H1 (cell line): ENCODE measurements around the gene AIG1. TPM values are rescaled to one million over a fixed set of nuclear protein-coding genes. Genes with fewer than 3 reads are reported as not detected.
"Not testable (repeated sequence)": the region's sequence is repeated elsewhere in the genome, so short reads cannot be mapped to it uniquely, and the experiment has no call there.

Experiments
- CTCF ChIA-PET: fragments of 300-600 bp; sonication (Branson Sonifier 250); formaldehyde crosslinking; loops from one replicate; lab custom pipeline; 2021; ENCODE audit not compliant: partially characterized antibody; lab: Charles Lee
- POLR2A ChIA-PET: fragments of 300-600 bp; sonication (Branson Sonifier 250); formaldehyde crosslinking; loops from one replicate; lab custom pipeline; 2021; ENCODE audit warnings: inconsistent platforms; ENCODE audit not compliant: partially characterized antibody; lab: Charles Lee
- DNase-seq, 2 experiments: peaks; one replicate each; pipeline versions ENCODE4 v3.0.0 to v3.0.0-alpha.2; 2010 to 2022; ENCODE audit warnings: low spot score in 2 of 2, low read depth in 1 of 2, mixed read lengths in 1 of 2
- FAIRE-seq: peaks from 2 replicates; lab custom pipeline; 2011; peaks lifted over from hg19 to GRCh38; lab: Jason Lieb, UNC
- H2AFZ ChIP-seq: 2 replicates; pipeline ENCODE4 v1.8.1; 2012; ENCODE audit warnings: low read length, inconsistent platforms
- H2AK5ac ChIP-seq: 2 replicates; pipeline ENCODE4 v1.6.1; 2013; ENCODE audit warnings: low read depth, low read length
- H2BK120ac ChIP-seq: replicated peaks from 2 replicates; pipeline ENCODE3; 2013; ENCODE audit warnings: low read depth, low read length, inconsistent platforms
- H2BK12ac ChIP-seq: 2 replicates; pipeline ENCODE4 v1.6.1; 2013; ENCODE audit warnings: low read depth, low read length
- H2BK15ac ChIP-seq: 2 replicates; pipeline ENCODE4 v1.6.1; 2013; ENCODE audit warnings: low read length
- H2BK20ac ChIP-seq: 2 replicates; pipeline ENCODE4 v1.6.1; 2013; ENCODE audit warnings: low read length
- H2BK5ac ChIP-seq: 2 replicates; pipeline ENCODE4 v1.6.1; 2013; ENCODE audit warnings: low read depth, low read length
- H3K14ac ChIP-seq: 2 replicates; pipeline ENCODE4 v1.6.1; 2013; ENCODE audit warnings: inconsistent platforms; ENCODE audit not compliant: insufficient read length
- H3K18ac ChIP-seq: 2 replicates; pipeline ENCODE4 v1.6.1; 2013; ENCODE audit warnings: low read length; ENCODE audit errors: extremely low read depth
- H3K23ac ChIP-seq: 2 replicates; pipeline ENCODE4 v1.6.1; 2013; ENCODE audit warnings: inconsistent platforms; ENCODE audit not compliant: insufficient read length
- H3K23me2 ChIP-seq: 2 replicates; pipeline ENCODE4 v1.6.1; 2013; ENCODE audit warnings: low read depth, low read length
- H3K27ac ChIP-seq: 2 replicates; pipeline ENCODE4 v1.6.1; 2011; ENCODE audit warnings: low read depth, low read length, inconsistent platforms
- H3K27me3 ChIP-seq, 4 experiments: replicated peaks in 1 of 4; 1 replicate in 1 of 4; 2 replicates in 3 of 4; pipeline versions ENCODE4 v1.6.1 to v1.8.1; 2011 to 2013; ENCODE audit warnings: low read length in 3 of 4, mild to moderate bottlenecking in 3 of 4, inconsistent platforms in 2 of 4, mixed read lengths in 2 of 4, moderate library complexity in 1 of 4; ENCODE audit not compliant: control insufficient read depth in 3 of 4, insufficient read depth in 3 of 4; ENCODE audit errors: extremely low read depth in 1 of 4
- H3K36me3 ChIP-seq, 4 experiments: 2 replicates each; pipeline versions ENCODE4 v1.6.1 to v1.8.1; 2011 to 2013; ENCODE audit warnings: mild to moderate bottlenecking in 4 of 4, low read length in 3 of 4, moderate library complexity in 2 of 4, control low read depth in 1 of 4, inconsistent platforms in 1 of 4; ENCODE audit not compliant: insufficient read depth in 4 of 4, control insufficient read depth in 2 of 4
- H3K4ac ChIP-seq: replicated peaks from 2 replicates; pipeline ENCODE3; 2013; ENCODE audit warnings: low read length, low read depth, mixed read lengths, inconsistent platforms; ENCODE audit not compliant: insufficient read length
- H3K4me1 ChIP-seq, 4 experiments: replicated peaks in 1 of 4; 1 replicate in 1 of 4; 2 replicates in 3 of 4; pipeline versions ENCODE4 v1.6.1 to v1.8.1; 2011 to 2013; ENCODE audit warnings: low read length in 3 of 4, inconsistent platforms in 2 of 4, mixed read lengths in 1 of 4; ENCODE audit not compliant: insufficient read depth in 4 of 4, control insufficient read depth in 3 of 4
- H3K4me2 ChIP-seq, 2 experiments: 2 replicates each; pipeline versions ENCODE4 v1.6.1 to v1.8.1; 2011 to 2013; ENCODE audit warnings: low read depth in 2 of 2, low read length in 2 of 2, control low read depth in 1 of 2, inconsistent platforms in 1 of 2, mild to moderate bottlenecking in 1 of 2; ENCODE audit not compliant: insufficient read depth in 1 of 2
- H3K4me3 ChIP-seq, 4 experiments: fragments of 200-600, 300-600 bp in 1 of 4; sonication (generic), shearing (Covaris generic), sonication (Bioruptor Twin) in 1 of 4; 2 replicates each; pipeline versions ENCODE4 v1.5.1 to v1.8.1; 2011 to 2016; ENCODE audit warnings: low read length in 4 of 4, low read depth in 3 of 4, control low read depth in 2 of 4, inconsistent platforms in 2 of 4, mild to moderate bottlenecking in 2 of 4, mixed read lengths in 1 of 4, moderate library complexity in 1 of 4; ENCODE audit not compliant: insufficient read depth in 2 of 4; ENCODE audit errors: extremely low read depth in 1 of 4
- H3K56ac ChIP-seq: replicated peaks from 2 replicates; pipeline ENCODE3; 2013; ENCODE audit warnings: low read depth, mild to moderate bottlenecking, mixed read lengths, low read length, inconsistent platforms; ENCODE audit not compliant: insufficient read length
- H3K79me1 ChIP-seq: 2 replicates; pipeline ENCODE4 v1.6.1; 2013; ENCODE audit warnings: low read depth, low read length, control low read depth
- H3K79me2 ChIP-seq, 2 experiments: 2 replicates each; pipeline versions ENCODE4 v1.6.1 to v1.8.1; 2012 to 2013; ENCODE audit warnings: low read length in 2 of 2, mild to moderate bottlenecking in 2 of 2, inconsistent platforms in 1 of 2; ENCODE audit not compliant: insufficient read depth in 2 of 2, control insufficient read depth in 1 of 2
- H3K9ac ChIP-seq, 4 experiments: replicated peaks in 1 of 4; 1 replicate in 1 of 4; 2 replicates in 3 of 4; pipeline versions ENCODE4 v1.6.1 to v1.8.1; 2011 to 2013; ENCODE audit warnings: low read depth in 3 of 4, low read length in 3 of 4, control low read depth in 2 of 4, mild to moderate bottlenecking in 2 of 4, moderate library complexity in 2 of 4, inconsistent platforms in 1 of 4; ENCODE audit errors: extremely low read depth in 1 of 4
- H3K9me3 ChIP-seq, 2 experiments: 2 replicates each; pipeline versions ENCODE4 v1.6.1 to v1.8.1; 2012 to 2013; ENCODE audit warnings: mild to moderate bottlenecking in 2 of 2, moderate library complexity in 2 of 2, control low read depth in 1 of 2, inconsistent platforms in 1 of 2, low read depth in 1 of 2, low read length in 1 of 2, mixed read lengths in 1 of 2; ENCODE audit not compliant: insufficient read depth in 2 of 2
- H4K20me1 ChIP-seq, 2 experiments: replicated peaks in 1 of 2; 2 replicates each; pipeline versions ENCODE3 to v1.8.1; 2011 to 2013; ENCODE audit warnings: inconsistent platforms in 2 of 2, low read length in 2 of 2, mild to moderate bottlenecking in 1 of 2; ENCODE audit not compliant: insufficient read depth in 2 of 2, control insufficient read depth in 1 of 2
- H4K5ac ChIP-seq: 2 replicates; pipeline ENCODE4 v1.6.1; 2013; ENCODE audit warnings: low read length, low read depth, mixed read lengths, inconsistent platforms; ENCODE audit not compliant: insufficient read length
- H4K8ac ChIP-seq: 2 replicates; pipeline ENCODE4 v1.8.0; 2013; ENCODE audit warnings: mild to moderate bottlenecking, moderate library complexity, low read length, inconsistent platforms; ENCODE audit not compliant: insufficient read depth; ENCODE audit errors: extremely low read depth
- H4K91ac ChIP-seq: replicated peaks from 2 replicates; pipeline ENCODE3; 2013; ENCODE audit warnings: low read length, mixed read lengths, inconsistent platforms; ENCODE audit not compliant: insufficient read length
- BACH1 ChIP-seq: IDR thresholded peaks from 2 replicates; pipeline ENCODE4 v1.6.1; 2012; ENCODE audit warnings: low read length, improper control_type of control experiment
- CEBPB ChIP-seq: IDR thresholded peaks from 2 replicates; pipeline ENCODE4 v1.6.1; 2012; ENCODE audit warnings: low read depth, low read length
- CHD2 ChIP-seq: IDR thresholded peaks from 2 replicates; pipeline ENCODE4 v1.6.1; 2012; ENCODE audit warnings: low read length, improper control_type of control experiment
- E2F6 ChIP-seq: IDR thresholded peaks from 2 replicates; pipeline ENCODE4 v1.6.1; 2012; ENCODE audit warnings: inconsistent platforms
- EZH2 ChIP-seq: fragments of 200-600 bp; sonication (generic); IDR thresholded peaks from 2 replicates; pipeline ENCODE4 v1.7.1; 2012; ENCODE audit warnings: low read depth, mild to moderate bottlenecking, moderate library complexity, low read length, inconsistent platforms; ENCODE audit not compliant: severe bottlenecking
- MAFK ChIP-seq: IDR thresholded peaks from 2 replicates; pipeline ENCODE4 v1.6.1; 2012; ENCODE audit warnings: low read depth, mild to moderate bottlenecking, improper control_type of control experiment, low read length
- POLR2AphosphoS5 ChIP-seq: IDR thresholded peaks from 2 replicates; pipeline ENCODE4 v1.6.1; 2011; ENCODE audit warnings: low read depth, low read length
- POU5F1 ChIP-seq: IDR thresholded peaks from 2 replicates; pipeline ENCODE4 v1.6.1; 2011; ENCODE audit warnings: low read depth, mild to moderate bottlenecking, low read length, moderate library complexity
- SP2 ChIP-seq: IDR thresholded peaks from 2 replicates; pipeline ENCODE4 v1.6.1; 2012; ENCODE audit warnings: mild to moderate bottlenecking, low read length, inconsistent platforms
- WGBS, 2 experiments: shearing (Covaris generic) in 1 of 2; methylation state at CpG; one replicate each; pipeline versions ENCODE4 v1.1.6 to v1.1.7; 2013 to 2015; ENCODE audit warnings: low lambda C conversion rate in 2 of 2, mixed read lengths in 2 of 2, inconsistent platforms in 1 of 2, low coverage in 1 of 2, missing lambda C conversion rate in 1 of 2; ENCODE audit not compliant: insufficient replicate concordance in 2 of 2, insufficient coverage in 1 of 2, insufficient read length in 1 of 2; ENCODE audit errors: extremely low coverage in 1 of 2, missing lambda C conversion rate in 1 of 2; 5-methylcytosine and 5-hydroxymethylcytosine counted together
- polyA plus RNA-seq, 7 experiments: library from polyadenylated mRNA; depleted of rRNA in 3 of 7; stranded (reverse) in 5 of 7; unstranded in 2 of 7; fragments of >200 nt in 5 of 7; fragments of 200-250 nt in 2 of 7; gene quantifications; 1 replicate in 5 of 7; 2 replicates in 1 of 7; 4 replicates in 1 of 7; pipeline versions ENCODE4 v1.2.1 to v1.2.3, GENCODE V29; 2011 to 2013; ENCODE audit warnings: missing spikeins in 2 of 7, mixed read lengths in 2 of 7
- total RNA-seq: library from RNA; stranded (reverse); fragmentation: NEBNext Ultra II Directional; extraction: Animal tissue kit (Norgen Biotek cat#: 25700); gene quantifications from 2 replicates; pipeline ENCODE4 v1.2.1, GENCODE V29; 2021

Gene AIG1
- total and polyA plus RNA-seq, 2 of the 8 experiments (the other 6 are each of a cell fraction or from before 2014, with no cell fraction given), result 56.6 to 58.4 TPM

- TF ChIP-seq EZH2, result no peak
- TF ChIP-seq CEBPB, result no peak
- TF ChIP-seq E2F6, result no peak
- TF ChIP-seq CHD2, result no peak
- no peak for TF ChIP-seq MAFK
- no peak for TF ChIP-seq BACH1
- no peak for TF ChIP-seq POU5F1
- no peak for TF ChIP-seq SP2
- TF ChIP-seq POLR2AphosphoS5, result no peak
These were observed 78.6 kb downstream of the AIG1 start (continued) for GRCh38 chr6:143139239-143139784.

GRCh38 chr6:143139884-143140283 is 79.2 kb downstream of the AIG1 start:
- H3K27ac ChIP-seq, H3K14ac ChIP-seq, H3K79me2 ChIP-seq, H3K9ac ChIP-seq, H4K5ac ChIP-seq, H3K4me1 ChIP-seq, H3K56ac ChIP-seq, FAIRE-seq, H2BK5ac ChIP-seq, H3K23me2 ChIP-seq, H2AK5ac ChIP-seq, H4K8ac ChIP-seq, DNase-seq, H2BK20ac ChIP-seq, CTCF ChIA-PET, H2BK15ac ChIP-seq, H3K9me3 ChIP-seq, H4K20me1 ChIP-seq, H3K18ac ChIP-seq, H2BK120ac ChIP-seq, H3K4me3 ChIP-seq, H2AFZ ChIP-seq, H3K23ac ChIP-seq, H3K27me3 ChIP-seq, POLR2A ChIA-PET, H3K4ac ChIP-seq, H2BK12ac ChIP-seq, H3K4me2 ChIP-seq, H3K79me1 ChIP-seq, H4K91ac ChIP-seq: not testable (repeated sequence)
- H3K36me3 ChIP-seq, result peaks cover 0 to 11% (median 0%) of the 10 kb centered on the region in 4 experiments; a peak in 4 of 8 replicates
- WGBS, 2 experiments, result 89% methylated on average over 5 of the region's 5 CpGs; no CpG with 5 or more reads in 1 of the 2 experiments
